Spinal cord (tissue), 10 donors: ENCODE results near the gene GLRX3. TPM values are rescaled to one million over a fixed set of nuclear protein-coding genes. Genes with fewer than 3 reads are reported as not detected.
A peak's percentile ranks its signal among the peaks of the same experiment; 100 is the strongest.
"Not testable (repeated sequence)": the region's sequence is repeated elsewhere in the genome, so short reads cannot be mapped to it uniquely, and the experiment has no call there.

ENCODE experiments used
- DNase-seq, 6 donors: peaks; one replicate each; pipeline versions ENCODE4 v3.0.0 to v3.0.0-alpha.2; 2013 to 2015; ENCODE audit warnings: low spot score in 6 of 6, low read depth in 4 of 6
- H3K27ac ChIP-seq: one replicate; pipeline ENCODE4 v1.5.1; 2013; ENCODE audit warnings: low read depth, low read length, control low read depth
- H3K27me3 ChIP-seq: one replicate; pipeline ENCODE4 v1.6.1; 2013; ENCODE audit warnings: low read length; ENCODE audit not compliant: control insufficient read depth, insufficient read depth
- H3K36me3 ChIP-seq: one replicate; pipeline ENCODE4 v1.6.1; 2013; ENCODE audit warnings: low read length; ENCODE audit not compliant: control insufficient read depth, insufficient read depth
- H3K4me1 ChIP-seq: one replicate; pipeline ENCODE4 v1.6.1; 2013; ENCODE audit warnings: low read length; ENCODE audit not compliant: control insufficient read depth, insufficient read depth
- H3K4me3 ChIP-seq: one replicate; pipeline ENCODE4 v1.5.1; 2013; ENCODE audit warnings: low read depth, low read length, control low read depth
- H3K9me3 ChIP-seq: one replicate; pipeline ENCODE4 v1.6.1; 2013; ENCODE audit warnings: low read length; ENCODE audit not compliant: control insufficient read depth, insufficient read depth
- WGBS: methylation state at CpG from one replicate; pipeline ENCODE4 v1.1.5; 2013; ENCODE audit warnings: missing lambda C conversion rate; ENCODE audit not compliant: insufficient coverage; 5-methylcytosine and 5-hydroxymethylcytosine counted together
- polyA plus RNA-seq, 2 donors: library from polyadenylated mRNA; unstranded; fragments of 120-200 nt; gene quantifications; one replicate each; pipeline ENCODE4 v1.2.1, GENCODE V29; 2013; ENCODE audit not compliant: insufficient read length in 2 of 2
- total RNA-seq, 2 donors: library from RNA; depleted of rRNA in 1 of 2; stranded (reverse); fragments of 120-200 nt in 1 of 2; fragments of >200 nt in 1 of 2; gene quantifications; one replicate each; pipeline versions ENCODE4 v1.2.3 to v1.2.4, GENCODE V29; 2013 to 2014
- donor health status: healthy.

The GLRX3 gene
- total and polyA plus RNA-seq, 4 donors, result 65.1 to 101 (median 84.4) TPM

GRCh38 chr10:130111113-130111851, 24.9 kb upstream of the GLRX3 start:
- H3K27ac ChIP-seq, result peak overlapping the region; percentile 91
- H3K27me3 ChIP-seq, result no peaks in the 10 kb centered on the region
- DNase-seq, result peak; percentile 56 to 100 (median 98)
- under 1% methylated on average over 49 of the region's 49 CpGs for WGBS
- no peaks in the 10 kb centered on the region for H3K36me3 ChIP-seq
- peaks cover 18% of the 10 kb centered on the region for H3K4me1 ChIP-seq
- H3K4me3 ChIP-seq, result peak overlapping the region; percentile 91
- no peaks in the 10 kb centered on the region for H3K9me3 ChIP-seq

GRCh38 chr10:130111852-130112180, 24.4 kb upstream of the GLRX3 start:
- H3K27me3 ChIP-seq, result no peaks in the 10 kb centered on the region
- H3K27ac ChIP-seq, result no peak overlapping the region
- WGBS, result 64% methylated on average over 1 of the region's 6 CpGs
- peaks cover 18% of the 10 kb centered on the region for H3K4me1 ChIP-seq
- no peak for DNase-seq
- H3K36me3 ChIP-seq, result no peaks in the 10 kb centered on the region
- H3K9me3 ChIP-seq, result no peaks in the 10 kb centered on the region
- H3K4me3 ChIP-seq, result peak overlapping the region; percentile 91

- no peaks in the 10 kb centered on the region for H3K27me3 ChIP-seq
- WGBS, result 100% methylated on average over 1 of the region's 3 CpGs
- no peak for DNase-seq
- H3K27ac ChIP-seq, result no peak overlapping the region
- H3K36me3 ChIP-seq, result no peaks in the 10 kb centered on the region
- peaks cover 18% of the 10 kb centered on the region for H3K4me1 ChIP-seq
- no peak overlapping the region for H3K4me3 ChIP-seq
- H3K9me3 ChIP-seq, result no peaks in the 10 kb centered on the region
Measured at GRCh38 chr10:130112821-130113220, 23.4 kb upstream of the GLRX3 start.

GRCh38 chr10:130116942-130117341, 19.2 kb upstream of the GLRX3 start:
- no CpG with 5 or more reads among the region's 4 CpGs for WGBS
- H3K4me1 ChIP-seq, H3K27me3 ChIP-seq, H3K27ac ChIP-seq, DNase-seq, H3K9me3 ChIP-seq, H3K36me3 ChIP-seq, H3K4me3 ChIP-seq: not testable (repeated sequence)

- not testable (repeated sequence) for H3K4me1 ChIP-seq, H3K9me3 ChIP-seq, H3K4me3 ChIP-seq, DNase-seq, H3K36me3 ChIP-seq, H3K27me3 ChIP-seq, H3K27ac ChIP-seq
- WGBS, result 76% methylated on average over 5 of the region's 6 CpGs
Measured at GRCh38 chr10:130117535-130117934, 18.7 kb upstream of the GLRX3 start.

GRCh38 chr10:130121486-130122079, 14.6 kb upstream of the GLRX3 start:
- no peak for DNase-seq
- H3K4me1 ChIP-seq, result no peaks in the 10 kb centered on the region
- H3K27ac ChIP-seq, result no peak overlapping the region
- H3K9me3 ChIP-seq, result no peaks in the 10 kb centered on the region
- H3K4me3 ChIP-seq, result no peak overlapping the region
- H3K27me3 ChIP-seq, result no peaks in the 10 kb centered on the region
- WGBS, result 67% methylated on average over 11 of the region's 13 CpGs
- H3K36me3 ChIP-seq, result peaks cover 3% of the 10 kb centered on the region

GRCh38 chr10:130127364-130128061, 8.7 kb upstream of the GLRX3 start:
- H3K9me3 ChIP-seq, result no peaks in the 10 kb centered on the region
- no peak overlapping the region for H3K4me3 ChIP-seq
- DNase-seq, result peak in 5 of 6 donors; percentile 60 to 96 (median 65)
- no peak overlapping the region for H3K27ac ChIP-seq
- no peaks in the 10 kb centered on the region for H3K36me3 ChIP-seq
- peaks cover 7% of the 10 kb centered on the region for H3K27me3 ChIP-seq
- 0% methylated on average over 4 of the region's 10 CpGs for WGBS
- H3K4me1 ChIP-seq, result peaks cover 9% of the 10 kb centered on the region

- H3K4me1 ChIP-seq, result peaks cover 9% of the 10 kb centered on the region
- H3K27ac ChIP-seq, result no peak overlapping the region
- no peaks in the 10 kb centered on the region for H3K36me3 ChIP-seq
- H3K27me3 ChIP-seq, result peaks cover 7% of the 10 kb centered on the region
- no peak for DNase-seq
- no CpG with 5 or more reads among the region's 3 CpGs for WGBS
- H3K9me3 ChIP-seq, result no peaks in the 10 kb centered on the region
- no peak overlapping the region for H3K4me3 ChIP-seq
Measured at GRCh38 chr10:130128062-130128781, 8.0 kb upstream of the GLRX3 start.

GRCh38 chr10:130128922-130129321, 7.3 kb upstream of the GLRX3 start:
- no peaks in the 10 kb centered on the region for H3K9me3 ChIP-seq
- WGBS, result 18% methylated on average over 22 of the region's 27 CpGs

More at GRCh38 chr10:130128922-130129321, 7.3 kb upstream of the GLRX3 start:
- Histone ChIP-seq H3K4me3 (no peak overlapping the region), H3K27me3 (peaks cover 7% of the 10 kb centered on the region), H3K27ac (no peak overlapping the region), H3K36me3 (no peaks in the 10 kb centered on the region), H3K4me1 (peaks cover 9% of the 10 kb centered on the region)
- no peak for DNase-seq
